HCT116 (cell line): ENCODE measurements around the gene PPP2R1B. TPM values are rescaled to one million over a fixed set of nuclear protein-coding genes. Genes with fewer than 3 reads are reported as not detected.

Experiments used
- ATAC-seq: fragments of 200-7000 bp; cut with Tn5 transposase; 2 replicates; pipeline ENCODE4 v1.9.1; 2020; ENCODE audit warnings: mild to moderate bottlenecking, moderate library complexity
- BruUV-seq: library from RNA; stranded (reverse); fragments of 400-500 nt; replicated peaks from 2 replicates; lab custom pipeline; 2021; lab: Mats Ljungman, UMichigan
- CTCF ChIA-PET: fragments of 300-600 bp; sonication (Branson Sonifier 250); formaldehyde crosslinking; loops from one replicate; lab custom pipeline; 2021; ENCODE audit warnings: antibody characterized with exemption; lab: Charles Lee
- POLR2A ChIA-PET: fragments of 300-600, 350-600 bp; sonication (Branson Sonifier 250); formaldehyde crosslinking; loops from one replicate; lab custom pipeline; 2021; ENCODE audit warnings: antibody characterized with exemption; lab: Charles Lee
- RAD21 ChIA-PET, 2 experiments: fragments of 300-600 bp; sonication (Branson Sonifier 250); formaldehyde crosslinking; loops; one replicate each; lab custom pipeline; 2023; ENCODE audit warnings: low total read pairs in 2 of 2; ENCODE audit not compliant: uncharacterized antibody in 2 of 2, unreplicated experiment in 2 of 2, low non-redundant PET in 1 of 2; lab: Charles Lee
- DNase-seq: peaks from one replicate; pipeline ENCODE4 v3.0.0-alpha.2; 2010; ENCODE audit warnings: low read depth, low spot score
- H2AFZ ChIP-seq: fragments of 200-600 bp; shearing (Covaris generic), sonication (generic); 2 replicates; pipeline ENCODE4 v1.6.1; 2017; ENCODE audit warnings: low read depth, mixed run types, mixed read lengths, antibody characterized with exemption, low read length; ENCODE audit not compliant: poor library complexity, severe bottlenecking
- H3K27ac ChIP-seq: 2 replicates; pipeline ENCODE4 v1.5.1; 2012; ENCODE audit warnings: low read depth, low read length
- H3K27me3 ChIP-seq: fragments of 200-600 bp; sonication (generic); 2 replicates; pipeline ENCODE4 v1.6.1; 2016; ENCODE audit warnings: mixed run types, low read length, mixed read lengths; ENCODE audit not compliant: insufficient read depth
- H3K36me3 ChIP-seq, 2 experiments: fragments of 200-500 bp in 1 of 2; fragments of 200-600 bp in 1 of 2; sonication (Bioruptor generic) in 1 of 2; sonication (generic) in 1 of 2; 2 replicates each; pipeline versions ENCODE4 v1.5.1 to v1.6.1; 2014 to 2016; ENCODE audit warnings: low read length in 2 of 2, inconsistent platforms in 1 of 2, mixed read lengths in 1 of 2, mixed run types in 1 of 2; ENCODE audit not compliant: insufficient read depth in 2 of 2, control insufficient read depth in 1 of 2
- H3K4me1 ChIP-seq, 2 experiments: fragments of 200-600 bp in 1 of 2; sonication (generic) in 1 of 2; 2 replicates each; pipeline versions ENCODE4 v1.5.1 to v1.6.1; 2012 to 2017; ENCODE audit warnings: low read length in 2 of 2, inconsistent platforms in 1 of 2, mild to moderate bottlenecking in 1 of 2, mixed read lengths in 1 of 2, mixed run types in 1 of 2, moderate library complexity in 1 of 2; ENCODE audit not compliant: insufficient read depth in 2 of 2, control insufficient read depth in 1 of 2
- H3K4me2 ChIP-seq: fragments of 200-600 bp; sonication (generic); 2 replicates; pipeline ENCODE4 v1.6.1; 2017; ENCODE audit warnings: mixed run types, low read length, mixed read lengths
- H3K4me3 ChIP-seq, 2 experiments: fragments of 200-600 bp in 1 of 2; sonication (generic) in 1 of 2; replicated peaks in 1 of 2; 2 replicates each; pipeline ENCODE4 v1.5.1; 2011 to 2016; ENCODE audit warnings: low read length in 2 of 2, control low read depth in 1 of 2, low read depth in 1 of 2, mild to moderate bottlenecking in 1 of 2, mixed read lengths in 1 of 2, mixed run types in 1 of 2
- H3K79me2 ChIP-seq: fragments of 200-600 bp; sonication (generic); 2 replicates; pipeline ENCODE4 v1.6.1; 2017; ENCODE audit warnings: mild to moderate bottlenecking, mixed run types, low read length, moderate library complexity, mixed read lengths; ENCODE audit not compliant: insufficient read depth
- H3K9ac ChIP-seq: fragments of 200-600 bp; sonication (generic); 2 replicates; pipeline ENCODE4 v1.6.1; 2016; ENCODE audit warnings: low read length, mixed read lengths
- H3K9me2 ChIP-seq: fragments of 200-600 bp; sonication (generic), shearing (Covaris generic); 2 replicates; pipeline ENCODE4 v1.6.1; 2017; ENCODE audit warnings: mixed run types, mild to moderate bottlenecking, moderate library complexity; ENCODE audit not compliant: insufficient read depth
- H3K9me3 ChIP-seq, 2 experiments: fragments of 200-500 bp in 1 of 2; fragments of 200-600 bp in 1 of 2; sonication (Bioruptor generic) in 1 of 2; sonication (generic) in 1 of 2; 2 replicates each; pipeline ENCODE4 v1.6.1; 2014 to 2017; ENCODE audit warnings: low read length in 2 of 2, mixed read lengths in 2 of 2, inconsistent platforms in 1 of 2, low read depth in 1 of 2, mild to moderate bottlenecking in 1 of 2, mixed run types in 1 of 2, moderate library complexity in 1 of 2; ENCODE audit not compliant: control insufficient read depth in 1 of 2, insufficient read depth in 1 of 2
- H4K20me1 ChIP-seq: fragments of 200-600 bp; sonication (generic), shearing (Covaris generic); 2 replicates; pipeline ENCODE4 v1.6.1; 2017; ENCODE audit warnings: mixed run types, mild to moderate bottlenecking, moderate library complexity; ENCODE audit not compliant: insufficient read depth
- CBX3 ChIP-seq: IDR thresholded peaks from 2 replicates; pipeline ENCODE4 v1.6.1; 2012; ENCODE audit warnings: low read depth
- EZH2 ChIP-seq: fragments of 200-600 bp; sonication (generic); IDR thresholded peaks from 2 replicates; pipeline ENCODE4 v1.6.1; 2017; ENCODE audit warnings: antibody characterized with exemption, mixed run types
- JUND ChIP-seq: IDR thresholded peaks from 2 replicates; pipeline ENCODE4 v1.6.1; 2012
- POLR2A ChIP-seq: IDR thresholded peaks from 2 replicates; pipeline ENCODE4 v1.7.0; 2011; ENCODE audit warnings: borderline replicate concordance; ENCODE audit not compliant: insufficient read depth, insufficient read length; ENCODE audit errors: extremely low read depth
- POLR2AphosphoS5 ChIP-seq: IDR thresholded peaks from 2 replicates; pipeline ENCODE4 v1.6.1; 2011; ENCODE audit warnings: mild to moderate bottlenecking, low read depth, low read length, moderate library complexity
- REST ChIP-seq: IDR thresholded peaks from 2 replicates; pipeline ENCODE4 v1.6.1; 2012; ENCODE audit warnings: low read depth
- YY1 ChIP-seq: IDR thresholded peaks from 2 replicates; pipeline ENCODE4 v1.6.1; 2011; ENCODE audit warnings: low read length, low read depth, moderate library complexity, mild to moderate bottlenecking; ENCODE audit not compliant: insufficient replicate concordance; ENCODE audit errors: extremely low read depth
- ZFX ChIP-seq: fragments of 450-650 bp; IDR thresholded peaks from 2 replicates; pipeline ENCODE4 v1.6.1; 2017
- ZNF274 ChIP-seq: fragments of 200-500 bp; sonication (Bioruptor generic); IDR thresholded peaks from 2 replicates; pipeline ENCODE4 v1.6.1; 2014; ENCODE audit warnings: mild to moderate bottlenecking, low read depth, low read length, inconsistent platforms
- intact Hi-C: fragments of 100-400 bp; cut with micrococcal nuclease; formaldehyde crosslinking; loops from 2 replicates; pipeline ENCODE4 v1.10.0; 2022
- total RNA-seq: library from RNA; stranded (reverse); gene quantifications from one replicate; pipeline ENCODE4 v1.2.1, GENCODE V29; 2021; ENCODE audit not compliant: unreplicated experiment
- TF ChIP-seq, protein P1 (sequence below): IDR thresholded peaks from 2 replicates; pipeline ENCODE4 v1.6.1; 2012
- TF ChIP-seq, protein P2 (sequence below): IDR thresholded peaks from 2 replicates; pipeline ENCODE4 v1.6.1; 2012

PPP2R1B gene
- total RNA-seq, 1 experiment from 2014 or later = 24.9 TPM

DNA sequence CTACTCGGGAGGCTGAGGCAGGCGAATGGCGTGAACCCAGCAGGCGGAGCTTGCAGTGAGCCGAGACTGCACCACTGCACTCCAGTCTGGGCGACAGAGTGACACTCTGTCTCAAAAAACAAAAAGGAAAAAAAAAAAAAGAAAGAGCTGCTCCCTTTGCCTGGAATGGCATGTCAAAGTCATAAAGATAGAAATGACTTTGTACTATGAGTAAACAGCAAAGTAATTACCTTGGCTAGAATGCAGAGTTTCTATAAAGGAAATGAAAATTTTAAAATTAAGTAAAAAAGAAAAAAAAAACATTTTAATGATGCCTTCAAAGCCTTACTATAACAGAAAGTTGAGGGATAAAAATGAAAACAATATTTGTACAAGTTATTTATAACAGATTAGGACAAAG lies 10.1 kb downstream of the PPP2R1B start:
- no peak overlapping the region for H3K4me2 ChIP-seq
- ChIA-PET CTCF (no interaction called here), RAD21 (no interaction called here), POLR2A (interaction anchor here (0.7 kb wide), 1 partner anchor 180 kb away, joined by 5 read pairs; no protein-coding TSS in a partner anchor)
- H3K27ac ChIP-seq = no peak overlapping the region
- DNase-seq (no peak), ATAC-seq (no peak)
- no peaks in the 10 kb centered on the region for H3K9me3 ChIP-seq
- no peaks in the 10 kb centered on the region for H3K79me2 ChIP-seq
- H3K36me3 ChIP-seq = peaks cover 37 to 44% of the 10 kb centered on the region in 2 experiments
- intact Hi-C loops = no loop called here
- H4K20me1 ChIP-seq = no peaks in the 10 kb centered on the region
- H3K9ac ChIP-seq = no peak overlapping the region
- no peaks in the 10 kb centered on the region for H3K27me3 ChIP-seq
- no peak overlapping the region for H2AFZ ChIP-seq
- H3K4me1 ChIP-seq = no peaks in the 10 kb centered on the region
- no peak for TF ChIP-seq POLR2AphosphoS5
- TF ChIP-seq EZH2 = no peak
- TF ChIP-seq, protein P1, sequence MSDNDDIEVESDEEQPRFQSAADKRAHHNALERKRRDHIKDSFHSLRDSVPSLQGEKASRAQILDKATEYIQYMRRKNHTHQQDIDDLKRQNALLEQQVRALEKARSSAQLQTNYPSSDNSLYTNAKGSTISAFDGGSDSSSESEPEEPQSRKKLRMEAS = no peak
- no peak for TF ChIP-seq REST
- no peak for TF ChIP-seq JUND
- TF ChIP-seq, protein P2, sequence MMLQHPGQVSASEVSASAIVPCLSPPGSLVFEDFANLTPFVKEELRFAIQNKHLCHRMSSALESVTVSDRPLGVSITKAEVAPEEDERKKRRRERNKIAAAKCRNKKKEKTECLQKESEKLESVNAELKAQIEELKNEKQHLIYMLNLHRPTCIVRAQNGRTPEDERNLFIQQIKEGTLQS = no peak
- TF ChIP-seq POLR2A = no peak
- no peak for TF ChIP-seq ZFX
- no peak for TF ChIP-seq YY1
- no peak for TF ChIP-seq ZNF274
- TF ChIP-seq CBX3 = no peak
- TF ChIP-seq, all 23 proteins: peak for 0
- Histone ChIP-seq H3K4me3 (no peak overlapping the region), H3K9me2 (no peaks in the 10 kb centered on the region)
- no TSS peak for BruUV-seq
